HG03159 (cell line): ENCODE data around the gene FGF9.

ENCODE experiments used
- ATAC-seq: cut with Tn5 transposase; IDR thresholded peaks from one replicate; pipeline ENCODE4 v1.9.1; 2021; ENCODE audit warnings: mild to moderate bottlenecking, moderate library complexity; ENCODE audit not compliant: unreplicated experiment

FGF9 gene

GRCh38 chr13:21670883-21671619 lies at the start of gene FGF9:
Gene FGF9 (plus strand): TSS chr13:21671073. CDS start chr13:21671913, 840 bp downstream.
- ATAC-seq: peak; percentile 74

GRCh38 chr13:21625366-21625765 lies 45.5 kb upstream of the FGF9 start:
- ATAC-seq: no peak

- no peak for ATAC-seq
Observed at GRCh38 chr13:21632196-21632595, 38.7 kb upstream of the FGF9 start.

GRCh38 chr13:21636656-21637055 lies 34.2 kb upstream of the FGF9 start:
- ATAC-seq: no peak

GRCh38 chr13:21637296-21637695 lies 33.6 kb upstream of the FGF9 start:
- ATAC-seq: no peak

GRCh38 chr13:21638319-21639282 lies 32.3 kb upstream of the FGF9 start:
- ATAC-seq: no peak

GRCh38 chr13:21639561-21639960 lies 31.3 kb upstream of the FGF9 start:
- no peak for ATAC-seq

- ATAC-seq: no peak
Observed at GRCh38 chr13:21641629-21642028, 29.2 kb upstream of the FGF9 start.

- ATAC-seq: no peak
Observed at GRCh38 chr13:21657538-21657937, 13.3 kb upstream of the FGF9 start.

GRCh38 chr13:21659087-21659486 lies 11.8 kb upstream of the FGF9 start:
- ATAC-seq: no peak

- no peak for ATAC-seq
Observed at GRCh38 chr13:21661097-21661909, 9.6 kb upstream of the FGF9 start.

- no peak for ATAC-seq
Observed at GRCh38 chr13:21663197-21663596, 7.7 kb upstream of the FGF9 start.

- no peak for ATAC-seq
Observed at GRCh38 chr13:21668732-21669275, 2.1 kb upstream of the FGF9 start.

GRCh38 chr13:21670006-21670882 lies 629 bp upstream of the FGF9 start:
- peak; percentile 5 for ATAC-seq

- ATAC-seq: no peak
Observed at GRCh38 chr13:21671620-21672286, 880 bp downstream of the FGF9 start.

- ATAC-seq: no peak
Observed at GRCh38 chr13:21672287-21672680, 1.4 kb downstream of the FGF9 start.

GRCh38 chr13:21672796-21673538 lies 2.1 kb downstream of the FGF9 start:
- ATAC-seq: no peak

- ATAC-seq: peak; percentile 29
Observed at GRCh38 chr13:21673539-21673788, 2.6 kb downstream of the FGF9 start.
